Measurements from ENCODE around the gene FPR2. TPM values are rescaled to one million over a fixed set of nuclear protein-coding genes. Genes with fewer than 3 reads are reported as not detected.
"Not testable (repeated sequence)": the region's sequence is repeated elsewhere in the genome, so short reads cannot be mapped to it uniquely, and the experiment has no call there.

The FPR2 gene
- total and polyA plus RNA-seq, 4 donors = 0.79 to 234 (median 28.8) TPM

DNA sequence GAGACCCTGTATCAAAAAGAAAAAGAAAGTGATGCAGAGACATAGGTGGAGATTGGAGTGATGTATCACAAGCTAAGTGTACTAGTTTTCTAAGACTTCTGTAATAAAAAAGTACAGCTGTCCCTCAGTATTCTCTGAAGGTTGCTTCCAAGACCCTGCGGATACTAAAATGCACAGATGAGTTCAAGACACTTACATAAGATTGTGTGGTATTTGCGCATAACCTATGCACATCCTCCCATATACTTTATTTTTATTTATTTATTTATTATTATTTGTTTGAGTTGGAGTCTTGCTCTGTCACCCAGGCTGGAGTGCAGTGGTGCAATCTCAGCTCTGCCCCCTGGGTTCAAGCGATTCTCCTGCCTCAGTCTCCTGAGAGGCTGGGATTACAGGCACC is 23.6 kb upstream of the FPR2 start:
- H3K27ac ChIP-seq (ENCODE audit: low read depth in 1 of 2, low read length in 1 of 2) = no peak overlapping the region
- TF ChIP-seq CTCF (IDR thresholded peaks at IDR 0.05; ENCODE audit: control extremely low read depth, extremely low read depth) = no peak
- no peak for ATAC-seq (ENCODE audit: insufficient read depth, low FRiP score)

GRCh38 chr19:51737924-51738323 is 23.1 kb upstream of the FPR2 start:
- Histone ChIP-seq H3K9ac (ENCODE audit: insufficient read depth in 1 of 2, low read length in 2 of 2) (no peak overlapping the region), H3K27ac (ENCODE audit: low read depth in 1 of 2, low read length in 1 of 2) (no peak overlapping the region), H3K36me3 (ENCODE audit: control insufficient read depth in 4 of 4, insufficient read depth in 4 of 4, low read length in 4 of 4) (no peaks in the 10 kb centered on the region), H3K9me3 (ENCODE audit: control insufficient read depth in 4 of 4, insufficient read depth in 3 of 4, low read length in 3 of 4) (no peaks in the 10 kb centered on the region), H3K4me1 (ENCODE audit: control insufficient read depth in 5 of 5, insufficient read depth in 5 of 5, low read length in 5 of 5) (no peaks in the 10 kb centered on the region), H3K4me3 (no peak overlapping the region), H3K27me3 (ENCODE audit: control insufficient read depth in 3 of 3, insufficient read depth in 3 of 3, low read length in 2 of 3) (peaks cover 0 to 5% (median 0%) of the 10 kb centered on the region in 3 donors)
- no peak for TF ChIP-seq CTCF (IDR thresholded peaks at IDR 0.05; ENCODE audit: control extremely low read depth, extremely low read depth)
- WGBS, 2 donors = 72 to 79% methylated on average over 2 of the region's 2 CpGs
- DNase-seq (no peak), ATAC-seq (ENCODE audit: insufficient read depth, low FRiP score) (no peak)

More for the DNA sequence above, 23.6 kb upstream of the FPR2 start:
- Histone ChIP-seq H3K36me3 (ENCODE audit: control insufficient read depth in 4 of 4, insufficient read depth in 4 of 4, low read length in 4 of 4) (no peaks in the 10 kb centered on the region), H3K27me3 (ENCODE audit: control insufficient read depth in 3 of 3, insufficient read depth in 3 of 3, low read length in 2 of 3) (peaks cover 0 to 5% (median 0%) of the 10 kb centered on the region in 3 donors), H3K9ac (ENCODE audit: insufficient read depth in 1 of 2, low read length in 2 of 2) (no peak overlapping the region), H3K9me3 (ENCODE audit: control insufficient read depth in 4 of 4, insufficient read depth in 3 of 4, low read length in 3 of 4) (peaks cover 0 to under 1% (median 0%) of the 10 kb centered on the region in 4 donors), H3K4me3 (no peak overlapping the region), H3K4me1 (ENCODE audit: control insufficient read depth in 5 of 5, insufficient read depth in 5 of 5, low read length in 5 of 5) (no peaks in the 10 kb centered on the region)
- DNase-seq = no peak
- WGBS, 2 donors = 91 to 98% methylated on average over 3 of the region's 3 CpGs

DNA sequence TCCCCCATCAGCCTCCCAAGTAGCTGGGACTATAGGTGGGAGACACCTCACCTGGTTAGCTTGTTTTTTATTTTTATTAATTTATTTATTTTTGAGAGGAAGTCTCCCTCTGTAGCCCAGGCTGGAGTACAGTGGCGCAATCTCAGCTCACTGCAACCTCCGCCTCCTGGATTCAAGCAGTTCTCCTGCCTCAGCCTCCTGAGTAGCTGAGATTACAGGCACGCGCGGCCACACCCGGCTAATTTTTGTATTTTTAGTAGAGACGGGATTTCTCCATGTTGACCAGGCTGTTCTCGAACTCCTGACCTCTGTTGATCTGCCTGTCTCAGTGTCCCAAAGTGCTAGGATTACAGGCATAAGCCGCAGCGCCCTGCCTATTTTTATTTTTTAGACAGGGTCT is 22.5 kb upstream of the FPR2 start:
- not testable (repeated sequence) for H3K27me3 ChIP-seq (ENCODE audit: control insufficient read depth in 3 of 3, insufficient read depth in 3 of 3, low read length in 2 of 3); H3K9ac ChIP-seq (ENCODE audit: insufficient read depth in 1 of 2, low read length in 2 of 2); H3K36me3 ChIP-seq (ENCODE audit: control insufficient read depth in 4 of 4, insufficient read depth in 4 of 4, low read length in 4 of 4); H3K4me3 ChIP-seq; H3K9me3 ChIP-seq (ENCODE audit: control insufficient read depth in 4 of 4, insufficient read depth in 3 of 4, low read length in 3 of 4); DNase-seq; ATAC-seq (ENCODE audit: insufficient read depth, low FRiP score); H3K4me1 ChIP-seq (ENCODE audit: control insufficient read depth in 5 of 5, insufficient read depth in 5 of 5, low read length in 5 of 5); H3K27ac ChIP-seq (ENCODE audit: low read depth in 1 of 2, low read length in 1 of 2)
- 77 to 85% methylated on average over 10 of the region's 10 CpGs for WGBS, 2 donors

DNA sequence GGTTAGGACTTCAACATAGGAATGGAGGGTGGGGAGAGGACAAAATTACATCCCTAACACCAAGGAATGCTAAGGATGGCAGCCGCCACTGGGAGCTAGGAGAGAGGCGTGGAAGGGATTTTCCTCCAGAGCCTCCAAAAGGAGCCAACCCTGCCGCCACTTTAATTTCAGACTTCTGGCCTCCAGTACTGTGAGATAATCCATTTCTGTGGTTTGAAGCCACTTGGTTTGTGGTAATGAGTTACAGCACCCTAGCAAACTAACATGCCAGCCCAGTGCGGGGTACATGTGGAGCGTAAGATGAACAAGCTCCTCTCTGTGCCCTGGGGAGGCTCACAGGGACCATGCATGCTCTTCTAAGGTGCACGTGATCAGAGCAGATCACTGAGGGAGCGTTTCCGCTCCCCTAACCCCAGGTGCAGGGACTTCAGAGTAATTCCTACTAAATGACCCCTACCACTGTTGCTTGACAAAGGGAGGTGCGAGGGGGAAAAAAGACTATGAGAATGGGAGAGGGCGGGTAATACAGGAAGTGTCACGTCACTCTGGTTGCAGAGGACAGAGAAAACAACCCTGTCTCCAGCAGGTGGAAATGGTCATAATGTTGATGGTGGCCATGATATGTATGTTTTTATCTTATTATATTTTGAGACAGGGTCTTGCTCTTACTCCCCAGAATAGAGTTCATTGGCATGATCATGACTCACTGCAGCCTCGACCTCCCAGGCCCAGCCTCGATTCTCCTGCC is 21.3 kb upstream of the FPR2 start:
- 68% methylated on average over 13 of the region's 13 CpGs for whole genome bisulfite sequencing, 2 donors
- Histone ChIP-seq H3K4me3 (no peak overlapping the region), H3K4me1 (ENCODE audit: control insufficient read depth in 5 of 5, insufficient read depth in 5 of 5, low read length in 5 of 5) (no peaks in the 10 kb centered on the region), H3K27me3 (ENCODE audit: control insufficient read depth in 3 of 3, insufficient read depth in 3 of 3, low read length in 2 of 3) (peaks cover 0 to 5% (median 0%) of the 10 kb centered on the region in 3 donors), H3K36me3 (ENCODE audit: control insufficient read depth in 4 of 4, insufficient read depth in 4 of 4, low read length in 4 of 4) (no peaks in the 10 kb centered on the region), H3K9me3 (ENCODE audit: control insufficient read depth in 4 of 4, insufficient read depth in 3 of 4, low read length in 3 of 4) (no peaks in the 10 kb centered on the region), H3K27ac (ENCODE audit: low read depth in 1 of 2, low read length in 1 of 2) (no peak overlapping the region), H3K9ac (ENCODE audit: insufficient read depth in 1 of 2, low read length in 2 of 2) (no peak overlapping the region)
- ATAC-seq (ENCODE audit: insufficient read depth, low FRiP score) = no peak
- TF ChIP-seq CTCF (IDR thresholded peaks at IDR 0.05; ENCODE audit: control extremely low read depth, extremely low read depth) = no peak
- DNase-seq = no peak
